ENCODE data around the gene PKMYT1. TPM values are rescaled to one million over a fixed set of nuclear protein-coding genes. Genes with fewer than 3 reads are reported as not detected.

Gene PKMYT1
- total and polyA plus RNA-seq, 9 of the 15 experiments (the other 6 are each of a cell fraction or from before 2014, with no cell fraction given) = 8.7 to 201 (median 37.8) TPM

- peak; percentile 92 to 95 (median 92) for DNase-seq (ENCODE audit: extremely low read depth in 1 of 4, low spot score in 3 of 4)
- 3% methylated on average over 37 of the region's 58 CpGs for WGBS (ENCODE audit: insufficient coverage, low coverage, missing lambda C conversion rate)
- Histone ChIP-seq H3K36me3 (ENCODE audit: control insufficient read depth, insufficient read depth, low read length) (peaks cover 24% of the 10 kb centered on the region; the same call in 2 of the 3 replicates), H3K9me3 (replicated peaks; ENCODE audit: control insufficient read depth, insufficient read depth, low read depth, low read length) (no peaks in the 10 kb centered on the region), H3K4me3 (no peak overlapping the region), H3K4me1 (replicated peaks in 1 of 2; ENCODE audit: control insufficient read depth in 2 of 2, insufficient read depth in 2 of 2, low read length in 2 of 2) (peaks cover 17 to 74% of the 10 kb centered on the region in 2 experiments), H3K79me2 (ENCODE audit: control insufficient read depth, insufficient read depth, low read length) (peaks cover 12% of the 10 kb centered on the region), H3K9me1 (ENCODE audit: control insufficient read depth, insufficient read depth, low read length) (no peaks in the 10 kb centered on the region), H4K20me1 (replicated peaks; ENCODE audit: control insufficient read depth, insufficient read depth, low read length) (peaks cover 6% of the 10 kb centered on the region; the same call in 1 of the 2 replicates), H3K4me2 (ENCODE audit: insufficient read depth, low read length) (peak overlapping the region; percentile 67), H3K9ac (ENCODE audit: insufficient read depth in 1 of 2, low read depth in 2 of 2, low read length in 2 of 2) (peak overlapping the region in 1 of 2 experiments; percentile 89; a peak in 2 of 4 replicates), H3K27ac (ENCODE audit: extremely low read depth, low read depth, low read length) (no peak overlapping the region), H3K27me3 (ENCODE audit: control insufficient read depth in 2 of 2, insufficient read depth in 2 of 2, low read length in 2 of 2) (peaks cover 12 to 39% of the 10 kb centered on the region in 2 experiments; a peak in 4 of 5 replicates), H2AFZ (ENCODE audit: low read depth, low read length) (no peak overlapping the region)
- no TSS peak for BruUV-seq (replicated peaks)
- intact Hi-C loops (cut with micrococcal nuclease) = loop anchor here (1.0 to 10.0 kb wide), 2 partner anchors 25 to 63 kb away; partner anchors contain the start of genes KREMEN2 and PAQR4
- CTCF ChIA-PET (ENCODE audit: low intra/inter-chr PET ratio) = interaction anchor here (0.7 to 0.8 kb wide), 2 partner anchors 25 kb away, joined by 3 read pairs; no protein-coding TSS in a partner anchor
- FAIRE-seq = peak; percentile 81
- in situ Hi-C loops (cut with MboI) = no loop called here
- POLR2A ChIA-PET = interaction anchor here (0.7 to 1.9 kb wide), 9 partner anchors 20 to 129 kb away, joined by 3 to 6 read pairs (median 4); no protein-coding TSS in a partner anchor
- ATAC-seq = peak; percentile 75
- TF ChIP-seq MYNN (IDR thresholded peaks at IDR 0.05) = peak; percentile 47; the same call in 1 of the 2 replicates
- TF ChIP-seq MYNN (CRISPR knock-in tag; IDR thresholded peaks at IDR 0.05) = no peak
- no peak for TF ChIP-seq ZNF24 (IDR thresholded peaks at IDR 0.05)
- TF ChIP-seq, protein P1, sequence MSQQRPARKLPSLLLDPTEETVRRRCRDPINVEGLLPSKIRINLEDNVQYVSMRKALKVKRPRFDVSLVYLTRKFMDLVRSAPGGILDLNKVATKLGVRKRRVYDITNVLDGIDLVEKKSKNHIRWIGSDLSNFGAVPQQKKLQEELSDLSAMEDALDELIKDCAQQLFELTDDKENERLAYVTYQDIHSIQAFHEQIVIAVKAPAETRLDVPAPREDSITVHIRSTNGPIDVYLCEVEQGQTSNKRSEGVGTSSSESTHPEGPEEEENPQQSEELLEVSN (IDR thresholded peaks at IDR 0.05; ENCODE audit: borderline replicate concordance in 1 of 2, extremely low read depth in 1 of 2, insufficient read depth in 1 of 2, insufficient read length in 1 of 2, low read depth in 1 of 2, low read length in 1 of 2, poor library complexity in 1 of 2, severe bottlenecking in 1 of 2) = peak in 1 of 2 experiments; percentile 56
- peak in 1 of 2 experiments; percentile 63; a peak in 1 of 4 replicates for TF ChIP-seq RCOR1 (IDR thresholded peaks at IDR 0.05; ENCODE audit: borderline replicate concordance in 1 of 2, low read depth in 2 of 2, low read length in 2 of 2)
- TF ChIP-seq YY1 (IDR thresholded peaks at IDR 0.05; ENCODE audit: borderline replicate concordance in 1 of 3, control insufficient read depth in 1 of 3, extremely low read depth in 1 of 3, insufficient read depth in 3 of 3, insufficient read length in 1 of 3, insufficient replicate concordance in 2 of 3, low read depth in 1 of 3, low read length in 2 of 3) = peak in 2 of 3 experiments; percentile 20 to 38
- peak; percentile 59 to 67 for TF ChIP-seq NRF1 (conservative IDR thresholded peaks at IDR 0.05 in 1 of 2, IDR thresholded peaks at IDR 0.05 in 1 of 2)
- TF ChIP-seq PATZ1 (CRISPR knock-in tag; IDR thresholded peaks at IDR 0.05; ENCODE audit: borderline replicate concordance) = no peak
- TF ChIP-seq NCOR1 (IDR thresholded peaks at IDR 0.05) = no peak
- TF ChIP-seq RERE (CRISPR knock-in tag; IDR thresholded peaks at IDR 0.05; ENCODE audit: borderline replicate concordance) = no peak
Observed at GRCh38 chr16:3027983-3028715, 47.9 kb upstream of the PKMYT1 start.
